Activated naive CD4-positive, alpha-beta T cell treated with anti-CD3 and anti-CD28 coated beads, Interleukin-2, amount 10 ng/mL, durations not matched to agents 7 days and 5 days (primary cell): Measurements from ENCODE around the gene ALK.

Source experiments
- CTCF ChIA-PET: fragments of 350-600 bp; sonication (Branson Sonifier 250); formaldehyde crosslinking; loops from one replicate; lab custom pipeline; 2021; ENCODE audit warnings: antibody characterized with exemption; lab: Charles Lee
- DNase-seq: peaks from one replicate; pipeline ENCODE4 v3.0.0-alpha.2; 2020
- H3K27ac Mint-ChIP-seq: one replicate; pipeline ENCODE4 v1.8.0; 2021; ENCODE audit warnings: mild to moderate bottlenecking, moderate library complexity, mixed read lengths
- H3K27me3 Mint-ChIP-seq: one replicate; pipeline ENCODE4 v1.8.0; 2021; ENCODE audit warnings: mild to moderate bottlenecking, mixed read lengths
- H3K36me3 Mint-ChIP-seq: one replicate; pipeline ENCODE4 v1.8.0; 2021; ENCODE audit warnings: mixed read lengths
- H3K4me1 Mint-ChIP-seq: one replicate; pipeline ENCODE4 v1.8.0; 2021; ENCODE audit warnings: mixed read lengths
- H3K4me3 Mint-ChIP-seq: one replicate; pipeline ENCODE4 v1.8.0; 2021; ENCODE audit warnings: mild to moderate bottlenecking, moderate library complexity, mixed read lengths
- H3K9me3 Mint-ChIP-seq: one replicate; pipeline ENCODE4 v1.8.0; 2021; ENCODE audit warnings: mixed read lengths

The ALK gene

DNA sequence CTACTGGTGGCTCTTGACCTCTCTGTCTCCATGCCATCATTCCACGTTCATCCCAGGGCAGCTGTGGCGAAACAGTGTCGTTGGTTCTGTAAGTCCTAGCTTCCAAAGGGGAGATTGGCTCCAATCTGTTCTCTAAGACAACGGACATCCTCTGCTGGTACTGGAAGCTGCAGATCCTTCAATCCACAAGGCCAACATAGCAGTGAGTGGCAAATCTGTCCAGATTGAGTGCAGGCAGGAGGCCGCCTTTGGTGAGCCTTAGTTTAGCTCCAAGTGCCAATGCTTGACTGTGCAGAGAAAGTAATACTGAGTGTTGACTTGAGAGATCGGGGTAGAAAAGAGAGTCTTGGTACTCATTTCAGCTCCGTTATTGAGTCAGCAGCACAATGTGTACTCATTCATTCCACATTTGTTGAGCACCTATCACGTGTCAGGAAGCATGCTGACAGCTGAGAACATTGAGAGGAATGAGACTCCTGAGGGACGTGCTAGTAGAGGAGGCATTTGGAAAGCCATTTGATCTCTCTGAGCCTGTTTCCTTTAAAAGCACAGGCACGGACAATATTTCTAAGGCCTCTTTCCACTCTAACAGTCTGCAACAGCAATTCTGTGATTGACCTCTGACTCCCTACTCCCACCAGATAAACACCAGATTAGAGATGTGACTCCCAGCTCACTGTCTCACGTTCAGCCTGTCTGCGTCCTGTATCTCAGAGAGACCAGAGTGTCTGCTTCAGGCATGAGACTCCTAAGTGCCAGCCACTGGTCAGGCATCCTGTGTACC, 500.2 kb downstream of the ALK start:
- Mint-ChIP-seq H3K36me3 (no peaks in the 10 kb centered on the region), H3K27ac (no peak overlapping the region), H3K4me1 (no peaks in the 10 kb centered on the region), H3K27me3 (peaks cover 11% of the 10 kb centered on the region), H3K4me3 (no peak overlapping the region), H3K9me3 (no peaks in the 10 kb centered on the region)
- DNase-seq = no peak
- CTCF ChIA-PET = no interaction called here

GRCh38 chr2:29420464-29420863, 500.9 kb downstream of the ALK start:
- CTCF ChIA-PET = interaction anchor here (0.6 kb wide), 1 partner anchor 107 kb away, joined by 3 read pairs; no protein-coding TSS in a partner anchor
- Mint-ChIP-seq H3K27me3 (peaks cover 11% of the 10 kb centered on the region), H3K27ac (no peak overlapping the region), H3K36me3 (no peaks in the 10 kb centered on the region), H3K4me1 (no peaks in the 10 kb centered on the region), H3K9me3 (no peaks in the 10 kb centered on the region), H3K4me3 (no peak overlapping the region)
- DNase-seq = no peak

DNA sequence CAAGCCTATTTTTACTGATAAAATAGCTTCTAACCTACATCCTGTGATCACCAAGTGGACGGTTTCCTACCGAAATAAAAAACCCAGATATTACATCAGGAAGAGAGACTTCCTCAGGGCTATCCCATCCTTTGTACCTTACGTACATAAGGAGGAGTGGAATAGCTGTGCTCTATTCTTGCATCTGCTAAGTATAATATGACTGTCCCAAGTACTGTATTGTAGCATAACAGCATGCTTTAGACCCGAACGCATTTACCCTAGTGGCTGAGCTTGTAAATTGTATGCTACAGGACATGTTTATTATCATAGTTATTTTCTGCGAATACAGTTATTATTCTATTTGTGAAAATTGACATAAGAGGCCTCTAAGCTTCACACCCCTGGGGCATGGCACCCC, 503.8 kb downstream of the ALK start:
- Mint-ChIP-seq H3K4me1 (no peaks in the 10 kb centered on the region), H3K27ac (no peak overlapping the region)

GRCh38 chr2:29412197-29412925, 509.0 kb downstream of the ALK start:
- H3K27me3 Mint-ChIP-seq = peaks cover 9% of the 10 kb centered on the region
- no peak for DNase-seq
- no peak overlapping the region for H3K27ac Mint-ChIP-seq
- no peak overlapping the region for H3K4me3 Mint-ChIP-seq
- H3K4me1 Mint-ChIP-seq = no peaks in the 10 kb centered on the region
- no peaks in the 10 kb centered on the region for H3K36me3 Mint-ChIP-seq
- CTCF ChIA-PET = no interaction called here
- H3K9me3 Mint-ChIP-seq = no peaks in the 10 kb centered on the region

More for the DNA sequence above, 503.8 kb downstream of the ALK start:
- DNase-seq = no peak
- Mint-ChIP-seq H3K4me3 (no peak overlapping the region), H3K36me3 (no peaks in the 10 kb centered on the region), H3K27me3 (peaks cover 11% of the 10 kb centered on the region), H3K9me3 (no peaks in the 10 kb centered on the region)
- CTCF ChIA-PET = no interaction called here

GRCh38 chr2:29405707-29406106, 515.7 kb downstream of the ALK start:
- Mint-ChIP-seq H3K4me1 (peaks cover 2% of the 10 kb centered on the region), H3K9me3 (no peaks in the 10 kb centered on the region), H3K27me3 (peaks cover 9% of the 10 kb centered on the region), H3K4me3 (no peak overlapping the region), H3K36me3 (no peaks in the 10 kb centered on the region), H3K27ac (no peak overlapping the region)
- DNase-seq = no peak
- CTCF ChIA-PET = no interaction called here

GRCh38 chr2:29405266-29405665, 516.1 kb downstream of the ALK start:
- CTCF ChIA-PET = no interaction called here
- Mint-ChIP-seq H3K4me3 (no peak overlapping the region), H3K27me3 (peaks cover 9% of the 10 kb centered on the region), H3K9me3 (no peaks in the 10 kb centered on the region), H3K27ac (no peak overlapping the region), H3K36me3 (no peaks in the 10 kb centered on the region), H3K4me1 (peaks cover 2% of the 10 kb centered on the region)
- no peak for DNase-seq

- CTCF ChIA-PET = no interaction called here
- H3K4me1 Mint-ChIP-seq = peaks cover 2% of the 10 kb centered on the region
- no peaks in the 10 kb centered on the region for H3K9me3 Mint-ChIP-seq
- H3K36me3 Mint-ChIP-seq = no peaks in the 10 kb centered on the region
- no peak overlapping the region for H3K4me3 Mint-ChIP-seq
- no peak for DNase-seq
- H3K27ac Mint-ChIP-seq = no peak overlapping the region
- H3K27me3 Mint-ChIP-seq = peaks cover 5% of the 10 kb centered on the region
Measured at GRCh38 chr2:29401994-29402393, 519.4 kb downstream of the ALK start.

DNA sequence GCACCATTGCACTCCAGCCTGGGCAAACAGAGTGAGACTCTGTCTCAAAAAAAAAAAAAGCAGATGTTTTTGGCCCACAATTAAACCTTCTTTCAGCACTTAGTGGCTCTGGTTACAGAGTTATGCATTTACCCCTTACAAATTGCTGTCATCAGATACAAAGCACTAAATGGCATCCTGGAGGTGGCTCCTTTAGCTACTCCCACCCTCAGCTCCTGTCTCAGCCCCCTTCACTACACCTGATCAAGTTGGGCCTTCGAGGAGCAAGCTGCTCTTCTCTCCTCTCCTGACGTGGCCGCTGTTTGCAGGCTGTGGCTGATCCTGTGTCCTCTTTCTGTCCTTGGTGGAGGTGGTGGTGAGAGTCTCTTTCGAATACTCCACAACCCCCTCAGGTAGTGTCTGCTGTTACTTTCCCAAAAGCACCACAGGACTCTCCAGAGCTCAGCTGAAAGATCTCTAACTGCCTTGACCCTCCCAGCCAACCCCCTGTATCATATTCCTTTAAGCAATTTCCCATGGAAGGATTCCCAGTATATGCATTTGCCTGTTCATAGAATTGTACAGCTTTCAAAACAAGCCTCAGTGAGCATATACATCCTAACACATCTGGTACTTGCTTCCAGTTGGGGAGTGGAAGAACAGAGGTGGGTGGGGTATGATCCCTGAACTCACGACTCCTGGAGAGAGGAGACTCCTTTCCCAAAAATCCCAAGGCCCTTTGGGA, 520.3 kb downstream of the ALK start:
- H3K27ac Mint-ChIP-seq = no peak overlapping the region

DNA sequence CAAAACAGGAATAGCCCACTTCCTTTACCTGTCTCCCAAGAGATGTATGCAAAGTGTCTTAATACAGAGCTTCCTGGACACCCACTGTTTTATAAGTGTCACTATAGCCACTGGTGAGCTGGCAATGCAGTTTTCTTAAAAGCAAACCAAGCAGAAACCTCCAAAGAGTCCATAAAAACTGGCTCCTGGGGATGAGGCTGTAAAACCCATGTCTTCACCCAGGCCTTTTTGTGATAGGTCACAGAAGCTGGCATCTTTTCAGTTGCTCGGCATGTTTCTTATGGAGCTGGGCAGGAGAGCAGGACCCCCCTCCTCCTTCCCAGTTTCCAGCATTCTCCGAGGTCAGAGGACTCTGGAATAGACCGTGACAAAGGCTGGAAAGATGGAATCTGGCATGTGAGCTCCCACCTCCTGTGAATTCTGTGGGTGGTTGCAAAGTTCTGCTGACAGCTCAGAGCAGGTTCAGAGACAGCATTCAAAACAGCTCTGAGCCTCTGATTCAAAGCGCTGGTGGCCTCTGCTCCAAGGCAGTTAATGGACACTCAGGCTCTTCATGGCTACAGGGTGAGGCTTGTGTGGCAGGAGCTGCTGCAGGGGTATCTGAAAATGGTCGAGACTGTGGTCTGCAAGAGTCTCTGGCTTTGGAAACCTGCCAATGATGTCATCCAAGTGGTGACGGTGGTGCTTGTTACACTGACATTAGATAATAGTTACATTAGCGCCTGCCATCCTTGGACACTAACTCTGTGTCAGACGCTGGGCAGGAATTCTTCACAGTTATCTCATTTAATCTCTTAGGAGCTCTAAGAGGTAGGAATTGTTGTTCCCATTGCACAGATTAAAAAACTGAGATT, 522.8 kb downstream of the ALK start:
- Mint-ChIP-seq H3K4me3 (no peak overlapping the region), H3K36me3 (no peaks in the 10 kb centered on the region), H3K9me3 (no peaks in the 10 kb centered on the region), H3K4me1 (no peaks in the 10 kb centered on the region), H3K27me3 (peaks cover 17% of the 10 kb centered on the region), H3K27ac (no peak overlapping the region)
- CTCF ChIA-PET = no interaction called here
- DNase-seq = no peak

More for the DNA sequence above, 520.3 kb downstream of the ALK start:
- Mint-ChIP-seq H3K9me3 (no peaks in the 10 kb centered on the region), H3K27me3 (peaks cover 5% of the 10 kb centered on the region), H3K4me1 (peaks cover 2% of the 10 kb centered on the region), H3K4me3 (no peak overlapping the region), H3K36me3 (no peaks in the 10 kb centered on the region)
- DNase-seq = no peak
- CTCF ChIA-PET = interaction anchor here (0.5 kb wide), 1 partner anchor 482 kb away, joined by 3 read pairs; no protein-coding TSS in a partner anchor

DNA sequence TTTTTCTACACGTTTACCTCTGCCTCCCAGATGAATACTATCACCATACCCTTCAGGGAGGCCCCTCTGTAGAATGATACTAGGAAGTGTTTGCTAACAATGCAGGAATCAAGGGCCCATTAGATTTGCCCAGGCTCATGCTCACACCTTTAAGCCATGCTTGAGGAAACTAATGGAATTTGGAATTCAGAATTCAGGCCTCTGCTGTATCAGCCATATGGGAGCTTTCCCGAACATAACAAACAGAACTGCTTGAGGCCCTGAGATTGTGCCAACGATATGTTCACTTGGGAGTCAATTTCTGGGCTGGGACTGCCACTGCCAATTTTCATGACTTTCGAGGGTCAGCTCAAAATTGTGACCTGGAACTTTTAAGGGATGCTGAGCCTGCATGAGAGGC, 523.7 kb downstream of the ALK start:
- Mint-ChIP-seq H3K36me3 (no peaks in the 10 kb centered on the region), H3K4me3 (no peak overlapping the region), H3K27me3 (peaks cover 22% of the 10 kb centered on the region), H3K9me3 (no peaks in the 10 kb centered on the region), H3K4me1 (no peaks in the 10 kb centered on the region), H3K27ac (no peak overlapping the region)
- CTCF ChIA-PET = no interaction called here
- DNase-seq = no peak

DNA sequence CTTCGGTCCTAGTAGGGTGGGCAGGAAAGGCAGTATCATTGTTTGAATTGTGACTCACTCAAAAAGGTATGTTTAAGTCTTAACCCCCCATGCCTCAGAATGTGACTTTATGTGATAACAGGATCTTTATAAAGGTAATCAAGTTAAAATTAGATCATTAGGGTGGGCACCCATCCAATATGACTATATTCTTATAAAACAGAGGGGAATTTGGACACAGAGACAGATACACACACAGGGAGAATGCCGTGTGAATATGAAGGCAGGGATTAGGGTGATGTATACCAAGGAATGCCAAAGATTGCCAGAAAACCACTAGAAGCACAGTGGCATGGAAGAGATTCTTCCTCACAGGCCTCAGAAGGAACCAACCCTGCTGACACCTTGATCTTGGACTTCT, 524.3 kb downstream of the ALK start:
- no peak overlapping the region for H3K27ac Mint-ChIP-seq
- H3K36me3 Mint-ChIP-seq = no peaks in the 10 kb centered on the region
- H3K27me3 Mint-ChIP-seq = peaks cover 22% of the 10 kb centered on the region
- no peaks in the 10 kb centered on the region for H3K9me3 Mint-ChIP-seq
- H3K4me3 Mint-ChIP-seq = no peak overlapping the region
- CTCF ChIA-PET = no interaction called here
- no peaks in the 10 kb centered on the region for H3K4me1 Mint-ChIP-seq
- no peak for DNase-seq

- CTCF ChIA-PET = no interaction called here
- no peaks in the 10 kb centered on the region for H3K36me3 Mint-ChIP-seq
- no peaks in the 10 kb centered on the region for H3K9me3 Mint-ChIP-seq
- H3K4me3 Mint-ChIP-seq = no peak overlapping the region
- no peak for DNase-seq
- H3K27me3 Mint-ChIP-seq = peaks cover 17% of the 10 kb centered on the region
- no peak overlapping the region for H3K27ac Mint-ChIP-seq
- H3K4me1 Mint-ChIP-seq = no peaks in the 10 kb centered on the region
Measured at GRCh38 chr2:29394981-29395350, 526.4 kb downstream of the ALK start.

DNA sequence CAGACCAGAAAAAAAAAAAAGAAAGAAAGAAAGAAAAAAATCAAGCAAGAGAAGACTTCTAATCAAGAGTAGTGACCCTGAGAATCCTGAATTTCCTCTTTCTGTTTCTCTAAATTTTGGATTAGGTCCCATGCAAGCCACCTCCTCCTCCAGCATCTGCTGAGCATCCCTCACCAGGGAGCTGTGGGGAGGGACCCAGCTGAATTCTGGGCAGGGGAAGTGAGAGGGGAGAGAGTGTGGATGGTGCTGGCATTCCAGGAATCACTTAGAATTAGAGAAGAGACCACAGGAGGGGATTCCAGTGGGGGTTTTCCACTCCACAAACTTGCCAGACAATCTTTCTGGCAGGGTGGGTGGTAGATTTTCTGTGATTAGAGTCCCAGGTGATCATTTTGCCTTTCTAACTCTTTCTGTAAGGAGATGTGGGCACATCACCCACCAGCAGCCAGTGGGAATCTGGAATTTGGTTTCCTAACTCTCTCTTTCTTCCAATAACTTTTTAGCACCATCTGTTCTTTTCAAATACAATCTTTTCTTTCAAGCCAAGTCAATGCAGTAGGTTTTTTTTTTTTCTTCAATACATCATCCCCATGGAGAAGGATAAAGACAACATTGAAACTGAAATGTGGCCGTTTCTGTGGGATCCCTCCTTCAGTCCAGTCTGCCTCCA, 526.9 kb downstream of the ALK start:
- CTCF ChIA-PET = no interaction called here
- Mint-ChIP-seq H3K4me3 (no peak overlapping the region), H3K4me1 (no peaks in the 10 kb centered on the region), H3K27ac (no peak overlapping the region), H3K27me3 (peaks cover 17% of the 10 kb centered on the region), H3K36me3 (no peaks in the 10 kb centered on the region), H3K9me3 (no peaks in the 10 kb centered on the region)
- no peak for DNase-seq
